GM21381 (cell line): ENCODE data around the gene SEMA3B.
A peak's percentile ranks its signal among the peaks of the same experiment; 100 is the strongest.
"Not testable (repeated sequence)": the region's sequence is repeated elsewhere in the genome, so short reads cannot be mapped to it uniquely, and the experiment has no call there.

Source experiments
- ATAC-seq: cut with Tn5 transposase; IDR thresholded peaks from one replicate; pipeline ENCODE4 v1.9.1; 2021; ENCODE audit warnings: mild to moderate bottlenecking, moderate library complexity; ENCODE audit not compliant: unreplicated experiment

The SEMA3B gene

DNA sequence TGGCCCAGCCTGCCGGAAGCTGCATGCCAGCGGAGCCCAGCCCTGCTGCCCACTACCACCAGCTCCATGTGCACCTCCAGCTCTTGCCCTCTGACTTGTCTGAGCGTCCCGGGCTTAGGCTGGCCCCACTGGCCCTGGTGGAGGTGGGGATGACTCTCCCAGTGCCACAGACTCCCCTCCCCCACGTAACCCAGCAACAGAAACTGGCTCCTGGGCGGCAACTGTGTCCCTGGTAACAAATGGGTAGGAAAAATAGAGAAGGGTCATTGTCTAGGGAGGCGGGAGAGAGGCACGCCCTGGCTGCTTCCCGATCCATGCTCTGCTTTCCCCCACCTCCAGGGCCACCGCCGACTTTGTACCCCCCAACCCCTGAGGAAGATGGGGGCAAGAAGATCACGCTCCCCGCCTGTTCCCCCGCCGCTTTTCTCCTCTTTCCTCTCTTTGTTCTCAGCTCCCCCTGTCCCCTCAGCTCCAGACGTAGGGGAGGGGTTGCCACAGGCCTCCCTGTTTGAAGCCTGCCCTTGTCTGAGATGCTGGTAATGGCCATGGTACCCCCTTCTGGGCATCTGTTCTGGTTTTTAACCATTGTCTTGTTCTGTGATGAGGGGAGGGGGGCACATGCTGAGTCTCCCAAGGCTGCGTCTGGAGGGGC is 10.8 kb upstream of the SEMA3B start:
- no peak for ATAC-seq

DNA sequence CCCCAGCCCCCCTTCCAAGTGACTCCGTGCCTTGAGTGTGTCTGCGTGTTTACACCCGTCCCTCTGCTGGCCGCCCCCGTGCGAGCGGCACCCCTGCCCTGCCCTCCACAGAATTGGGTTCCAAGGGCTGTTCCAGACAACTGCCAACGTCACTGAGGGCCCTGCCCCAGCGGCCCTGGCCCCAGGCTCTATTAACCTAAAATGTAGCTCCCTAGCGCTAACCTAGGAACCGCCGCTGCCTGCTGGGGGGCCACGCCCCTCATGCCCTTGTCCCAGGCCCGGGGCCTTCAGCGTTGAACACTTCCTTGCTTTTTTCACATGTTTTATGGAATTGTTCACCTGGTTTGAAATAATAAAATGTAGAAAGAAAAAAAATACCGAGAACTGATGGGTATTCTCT is 10.0 kb upstream of the SEMA3B start:
- no peak for ATAC-seq

DNA sequence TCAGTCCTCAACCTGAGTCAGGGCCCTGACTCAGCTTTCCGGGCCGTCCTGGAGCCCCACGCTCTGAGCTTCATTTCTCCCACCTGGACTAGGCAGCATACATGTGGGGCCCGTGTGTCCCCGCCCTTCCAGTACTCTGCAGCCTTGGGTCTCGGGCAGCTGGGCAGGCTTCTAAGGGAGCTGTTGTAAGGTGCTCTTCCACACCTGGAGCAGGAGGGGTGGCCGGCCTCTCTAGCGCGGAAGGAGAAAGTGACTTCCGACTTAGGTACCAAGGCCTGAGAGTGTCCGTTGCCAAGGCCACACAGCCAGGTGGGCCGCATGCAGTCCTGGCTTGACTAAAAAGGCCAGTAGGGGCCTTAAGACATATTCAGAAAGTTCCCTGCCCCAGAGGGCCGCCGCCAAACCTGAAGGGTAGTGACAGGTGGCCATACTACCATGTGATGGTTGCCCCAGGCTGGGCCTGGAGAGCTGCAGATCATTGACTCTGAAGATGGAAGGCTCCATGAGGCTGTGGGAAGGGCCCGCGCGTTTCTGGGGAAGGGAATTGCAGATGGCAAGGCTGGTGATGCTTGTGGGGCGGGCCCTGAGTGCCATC is 9.4 kb upstream of the SEMA3B start:
- peak; percentile 21 for ATAC-seq

DNA sequence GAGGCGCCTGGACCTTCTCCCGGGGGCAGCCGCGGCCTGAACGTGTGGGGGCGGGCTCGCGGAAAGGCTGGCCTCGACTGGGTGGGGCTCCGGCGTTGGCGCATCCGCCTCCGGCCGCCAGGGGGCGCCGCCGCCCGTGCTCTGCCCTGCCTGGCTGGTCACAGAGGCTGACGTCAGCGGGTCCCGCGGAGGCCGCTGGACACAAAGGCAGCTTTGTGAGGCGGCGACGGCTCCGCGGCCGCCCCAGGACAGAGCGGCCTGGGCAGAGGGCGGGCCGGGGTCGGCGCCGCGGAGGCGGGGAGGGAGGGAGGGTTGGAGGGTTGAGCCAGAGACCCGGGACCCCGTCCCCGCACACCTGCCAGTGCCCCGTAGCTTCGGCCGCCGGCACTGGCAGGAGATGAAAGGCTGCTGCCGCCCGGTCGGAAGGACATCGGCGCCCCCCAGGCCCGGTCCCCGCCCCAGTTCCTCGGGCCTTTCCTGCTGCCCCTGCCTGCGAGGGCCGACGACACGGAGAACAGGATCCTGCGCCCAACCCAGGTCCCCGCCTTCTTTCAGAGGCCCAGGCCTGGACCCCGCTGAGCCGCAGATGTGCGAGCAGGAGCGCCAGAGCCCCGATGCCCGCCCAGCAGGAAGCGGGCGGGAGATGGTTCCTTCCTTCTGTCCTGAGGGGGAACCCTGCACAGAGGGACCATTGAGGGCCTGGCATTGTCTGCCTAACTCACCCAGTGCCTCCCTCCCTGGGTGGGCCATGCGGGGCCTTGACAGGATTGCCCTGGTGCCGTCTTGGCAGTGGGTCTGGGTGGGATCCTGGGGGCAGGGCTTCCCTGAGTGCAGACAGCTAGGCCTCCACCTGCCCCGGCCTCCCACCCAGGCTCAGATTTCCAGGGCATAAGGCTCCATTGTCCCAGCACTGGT is 8.7 kb upstream of the SEMA3B start:
- ATAC-seq = peak; percentile 85

DNA sequence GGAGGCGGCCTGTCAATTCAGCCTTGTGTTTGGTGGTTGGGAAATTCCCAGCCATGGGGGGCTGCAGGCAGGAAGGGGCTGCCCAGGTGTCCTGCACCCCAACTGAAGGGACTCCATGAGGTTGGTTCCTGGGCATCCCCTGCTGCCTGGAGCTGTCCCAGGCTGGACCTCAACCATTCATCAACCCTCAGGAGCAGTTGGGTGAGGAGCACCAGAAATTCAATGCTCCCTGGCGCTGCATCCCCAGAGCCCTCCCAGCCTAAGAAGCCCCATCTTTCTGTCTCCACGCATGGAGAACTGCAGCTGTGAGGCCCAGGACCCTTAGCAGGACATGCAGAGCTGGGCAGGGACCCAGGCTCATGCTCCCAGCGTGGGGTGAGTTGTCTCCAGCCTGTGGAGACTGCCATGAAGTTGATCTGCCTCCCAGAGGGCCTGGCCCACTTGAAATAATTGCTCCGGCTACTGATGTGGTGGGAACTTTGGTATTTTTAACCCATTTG is 8.0 kb upstream of the SEMA3B start:
- ATAC-seq = no peak

DNA sequence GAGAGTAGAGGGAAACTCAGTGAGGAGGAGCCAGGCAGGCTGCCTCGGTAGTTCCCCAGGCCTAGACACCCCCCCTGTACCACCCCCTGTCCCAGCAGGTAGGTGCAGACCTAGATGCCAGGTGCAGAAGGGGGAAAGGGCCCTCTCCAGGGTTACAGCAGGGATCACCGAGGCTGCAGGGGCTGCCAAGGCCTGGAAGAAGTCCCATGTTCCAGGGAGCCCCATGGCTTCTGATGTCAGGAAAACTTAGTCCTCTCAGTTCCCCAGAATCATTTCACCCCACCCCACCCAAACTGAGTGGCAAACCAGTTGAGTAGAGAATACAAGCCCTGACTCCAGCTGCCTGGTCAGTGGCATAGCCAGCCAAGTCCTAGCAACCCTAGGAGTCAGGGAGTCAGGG is 7.4 kb upstream of the SEMA3B start:
- ATAC-seq = no peak

DNA sequence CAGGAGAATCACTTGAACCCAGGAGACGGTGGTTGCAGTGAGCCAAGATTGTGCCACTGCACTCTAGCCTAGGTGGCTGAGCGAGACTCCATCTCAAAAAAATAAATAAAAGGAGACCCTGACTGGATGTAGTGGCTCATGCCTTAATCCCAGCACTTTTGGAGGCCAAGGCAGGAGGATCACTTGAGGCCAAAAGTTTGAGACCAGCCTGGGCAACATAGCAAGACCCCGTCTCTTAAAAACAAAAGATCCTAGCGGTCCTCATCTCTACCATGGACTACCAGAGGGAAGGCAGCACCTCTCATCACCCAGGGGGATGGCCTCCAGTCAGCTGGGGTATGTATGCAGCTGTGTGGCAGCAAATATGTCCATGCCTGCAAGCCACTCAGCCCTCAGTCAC is 6.7 kb upstream of the SEMA3B start:
- not testable (repeated sequence) for ATAC-seq

DNA sequence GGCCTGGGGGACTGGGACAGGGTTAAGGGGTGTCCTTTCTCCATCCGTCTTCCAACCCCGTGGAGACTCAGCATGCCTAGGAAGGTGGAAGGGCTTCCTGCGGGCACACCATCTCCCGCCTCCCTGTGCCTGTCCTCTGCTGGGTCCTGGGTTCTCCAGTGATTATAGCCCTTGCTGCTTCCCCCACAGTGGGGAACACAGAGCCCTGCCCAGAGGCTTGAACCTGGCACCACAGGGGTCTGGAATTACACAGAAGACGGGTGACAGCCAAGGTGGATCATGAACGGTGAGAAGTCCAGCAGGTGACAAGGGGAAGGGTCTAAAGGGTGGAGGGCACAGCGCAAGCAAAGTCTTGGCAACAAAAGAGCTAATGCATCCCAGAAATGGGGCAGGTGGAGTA is 6.2 kb upstream of the SEMA3B start:
- ATAC-seq = no peak

DNA sequence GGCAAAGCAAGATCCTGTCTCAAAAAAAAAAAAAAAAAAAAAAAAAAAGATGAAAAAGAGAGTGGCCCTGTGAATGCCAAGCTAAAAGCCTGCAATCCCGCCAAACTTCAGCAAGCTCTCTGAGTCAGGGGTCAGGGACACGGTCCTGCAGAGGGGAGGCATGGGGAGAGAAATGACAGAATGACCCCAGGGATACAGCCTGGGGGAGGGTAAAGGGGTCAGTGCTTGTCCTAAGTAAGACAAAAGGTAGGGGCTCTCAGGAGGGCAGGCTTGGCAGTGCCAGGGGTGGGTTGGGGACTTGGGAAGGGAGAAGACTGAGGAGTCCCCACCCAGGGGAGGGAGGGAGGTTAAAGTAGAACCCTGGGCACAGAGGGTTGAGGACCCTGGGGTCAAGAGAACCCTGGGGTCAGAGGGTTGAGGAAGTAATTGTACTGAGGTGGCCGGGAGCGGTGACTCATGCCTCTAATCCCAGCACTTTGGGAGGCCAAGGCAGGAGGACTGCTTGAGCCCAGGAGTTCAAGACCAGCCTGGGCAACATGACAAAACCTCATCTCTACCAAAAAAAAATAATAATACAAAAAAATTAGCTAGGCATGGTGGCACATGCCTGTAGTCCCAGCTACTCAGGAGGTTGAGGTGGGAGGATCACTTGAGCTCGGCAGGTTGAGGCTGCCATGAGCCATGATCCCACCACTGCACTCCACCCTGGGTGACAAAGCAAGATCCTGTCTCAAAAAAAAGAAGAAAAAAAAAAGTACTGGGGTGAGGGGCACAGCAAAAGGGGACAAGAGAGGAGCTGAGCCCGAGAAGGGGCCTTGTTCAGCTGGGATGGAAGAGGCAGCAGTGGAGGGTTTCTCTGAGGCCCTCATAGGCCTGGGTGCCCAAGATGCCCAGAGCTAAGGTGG is 5.2 kb upstream of the SEMA3B start:
- ATAC-seq = no peak

DNA sequence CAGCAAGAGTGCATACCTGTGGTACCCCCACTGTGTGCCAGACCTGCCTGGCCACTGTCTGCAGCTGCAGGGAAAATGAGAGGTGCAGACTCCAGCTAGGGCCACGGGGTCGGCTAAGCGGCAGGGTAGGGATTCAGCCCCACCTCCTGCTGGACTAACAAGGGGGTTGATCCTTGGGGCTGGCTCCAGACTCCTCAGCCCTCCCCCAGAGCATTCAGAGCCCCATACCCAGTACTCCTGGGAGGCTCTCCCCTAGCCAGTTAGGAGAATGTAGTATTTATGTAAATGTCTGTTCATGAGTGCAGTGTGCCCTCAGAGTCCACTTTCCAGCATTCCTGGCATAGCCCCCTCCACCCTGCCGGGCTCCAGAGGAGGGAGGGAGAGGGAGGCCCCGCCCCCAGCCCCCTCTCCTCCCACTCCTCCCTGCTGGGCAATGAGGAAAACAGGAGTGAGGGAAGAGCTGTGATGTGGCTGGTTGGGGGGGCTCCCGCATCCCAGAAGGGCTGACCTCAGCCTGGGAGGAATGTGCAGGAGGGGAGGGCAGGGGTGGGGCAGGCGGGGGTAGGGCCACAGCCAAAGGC is 4.5 kb upstream of the SEMA3B start:
- ATAC-seq = no peak

DNA sequence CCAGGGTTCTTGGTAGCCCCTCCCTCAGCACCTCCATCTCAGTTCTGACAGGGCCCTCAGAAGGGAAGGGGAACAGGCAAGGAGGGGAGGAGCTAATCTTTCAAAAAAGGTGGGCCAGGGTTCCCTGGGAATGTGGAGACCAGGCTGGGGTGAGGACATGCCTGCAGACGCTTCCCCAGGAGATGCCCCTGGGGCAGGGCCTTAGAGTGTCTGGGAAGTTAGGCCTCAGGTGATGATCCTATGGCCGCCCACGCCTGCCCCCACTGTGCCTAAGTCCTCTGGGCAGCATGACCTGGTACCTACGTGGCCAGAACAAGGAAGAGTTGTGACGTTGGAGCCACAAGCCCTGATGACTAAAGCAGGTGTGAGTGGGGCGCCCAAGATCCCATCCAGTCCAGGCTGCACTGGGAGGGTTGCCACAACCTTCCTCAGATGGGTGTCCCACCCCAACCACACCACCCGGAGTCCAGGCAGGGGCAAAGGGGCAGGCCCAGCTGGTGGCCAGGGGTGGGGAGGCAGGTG is 3.9 kb upstream of the SEMA3B start:
- no peak for ATAC-seq

DNA sequence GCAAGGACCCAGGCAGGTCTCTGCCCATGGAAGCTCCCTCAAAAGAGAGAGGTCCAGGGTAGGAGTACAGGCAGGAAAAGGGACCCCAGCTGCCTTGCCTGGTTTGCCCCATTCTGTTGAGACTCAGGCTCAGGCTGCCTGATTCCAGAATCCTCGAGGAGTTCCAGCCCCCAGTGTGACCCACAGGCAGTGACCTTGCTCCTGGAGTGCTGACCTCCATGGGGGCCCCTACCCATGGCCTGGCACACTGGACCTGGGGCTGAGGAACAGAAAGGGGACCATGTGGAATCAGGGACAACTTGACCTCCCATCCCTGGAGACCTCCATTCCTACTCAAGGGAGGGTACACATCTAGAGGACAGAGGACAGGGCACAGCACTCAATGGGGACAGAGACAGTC is 3.4 kb upstream of the SEMA3B start:
- no peak for ATAC-seq

DNA sequence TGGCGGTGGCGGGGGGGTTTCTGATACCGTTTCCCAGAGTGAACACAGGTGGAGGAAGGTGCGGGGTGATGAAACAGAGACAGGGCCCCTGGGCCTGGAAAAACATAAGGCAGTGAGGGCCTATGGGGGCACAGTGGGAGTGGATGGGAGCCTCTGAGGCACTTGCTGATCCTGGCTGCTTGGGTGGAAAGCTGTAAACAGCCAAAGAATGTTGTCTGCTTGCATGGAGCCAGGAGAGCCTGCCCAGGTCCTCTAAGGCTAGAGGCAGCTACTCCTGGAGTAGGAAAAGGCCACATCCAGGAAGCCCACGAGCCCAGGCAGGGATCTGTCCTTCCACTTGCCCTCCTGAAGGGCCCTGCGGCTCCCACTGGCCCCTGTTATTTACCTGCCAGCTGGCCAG is 2.9 kb upstream of the SEMA3B start:
- ATAC-seq = no peak

DNA sequence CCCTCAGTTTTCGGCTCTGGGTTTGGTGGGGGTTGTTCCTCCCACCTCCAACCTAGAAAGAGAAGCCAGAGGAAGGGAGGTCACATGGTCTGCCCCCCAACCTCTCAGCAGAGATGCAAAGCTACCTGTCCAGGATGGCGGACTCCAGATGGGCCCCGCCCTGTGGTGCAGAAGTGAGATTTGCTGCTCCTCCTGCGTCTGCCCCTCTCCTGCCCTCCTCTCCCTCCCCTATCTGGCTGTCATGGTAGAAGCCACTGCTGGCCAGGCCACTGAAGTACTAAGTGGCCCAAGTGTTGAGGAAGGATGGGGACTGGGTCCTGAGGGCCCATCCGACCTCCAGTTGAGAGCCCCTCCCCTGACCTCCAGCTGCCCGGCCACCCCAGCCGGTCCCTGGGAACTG is 2.1 kb upstream of the SEMA3B start:
- no peak for ATAC-seq

DNA sequence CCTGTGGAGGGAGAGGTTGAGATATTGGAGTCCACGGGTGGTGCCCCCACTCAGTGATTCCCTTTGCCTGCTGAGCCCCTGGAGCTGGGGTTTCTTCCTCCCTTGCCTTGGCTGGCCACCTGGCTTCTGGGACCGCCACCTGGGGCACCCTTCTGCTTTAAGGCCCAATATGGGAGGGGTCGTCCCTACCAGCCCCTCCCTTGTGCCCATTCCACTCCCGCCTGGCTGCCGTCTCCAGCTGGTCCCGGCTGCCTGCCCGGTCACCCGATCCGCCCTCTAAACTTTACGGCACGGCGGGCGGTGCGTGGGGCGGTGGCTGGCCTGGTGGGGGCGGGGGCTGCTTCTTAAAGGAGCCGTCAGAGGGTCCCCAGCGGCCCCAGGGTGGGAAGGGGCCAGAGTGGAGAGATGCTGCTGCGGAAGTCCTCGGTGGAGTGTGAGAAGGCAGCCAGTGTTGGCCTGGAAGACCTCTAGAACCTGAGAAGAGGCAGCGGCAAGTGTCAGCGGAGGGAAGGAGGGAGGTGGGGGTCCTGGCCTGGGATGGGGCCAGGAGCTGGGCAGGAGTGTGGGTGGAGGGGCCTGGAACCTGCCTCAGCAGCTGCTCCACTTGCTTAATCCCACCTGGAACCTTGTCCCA is 1.6 kb upstream of the SEMA3B start:
- ATAC-seq = no peak

DNA sequence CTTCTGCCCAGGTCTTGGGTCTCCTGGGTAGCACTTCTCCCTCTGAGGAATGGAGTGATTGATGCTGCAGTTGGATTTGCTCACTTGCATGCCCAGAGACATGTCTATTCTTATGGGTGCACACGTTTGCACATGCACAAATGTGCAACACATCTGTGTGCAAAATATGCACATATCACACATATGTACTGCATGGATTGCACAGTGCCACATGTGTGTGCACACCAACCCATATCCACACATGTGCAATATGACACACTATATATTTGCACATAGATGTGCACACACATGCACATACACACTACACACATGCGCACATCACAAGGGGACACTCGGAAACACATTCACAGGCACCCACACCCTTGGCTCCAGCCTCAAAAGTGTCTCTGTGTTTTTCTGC is 671 bp upstream of the SEMA3B start:
- no peak for ATAC-seq

DNA sequence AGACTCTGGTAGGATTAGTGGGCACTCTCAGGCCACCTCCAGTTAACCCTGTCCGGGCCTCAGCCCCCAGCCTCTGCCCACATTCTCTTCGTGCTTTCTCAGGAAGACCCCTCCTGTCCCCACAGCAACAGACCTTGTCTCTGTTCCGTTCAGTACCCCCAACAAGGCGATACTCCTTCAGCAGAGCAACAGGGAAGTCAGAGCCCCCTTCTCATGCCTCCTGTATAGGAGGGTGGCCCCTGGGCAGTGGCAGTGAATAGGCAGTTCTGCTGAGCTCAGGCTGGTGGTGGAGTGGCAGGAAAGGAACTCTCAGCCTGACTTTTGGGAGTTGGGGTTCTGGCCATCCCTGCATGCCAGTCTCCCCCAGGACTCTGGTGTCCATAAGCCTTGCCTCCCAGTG is 513 bp downstream of the SEMA3B start:
- no peak for ATAC-seq

DNA sequence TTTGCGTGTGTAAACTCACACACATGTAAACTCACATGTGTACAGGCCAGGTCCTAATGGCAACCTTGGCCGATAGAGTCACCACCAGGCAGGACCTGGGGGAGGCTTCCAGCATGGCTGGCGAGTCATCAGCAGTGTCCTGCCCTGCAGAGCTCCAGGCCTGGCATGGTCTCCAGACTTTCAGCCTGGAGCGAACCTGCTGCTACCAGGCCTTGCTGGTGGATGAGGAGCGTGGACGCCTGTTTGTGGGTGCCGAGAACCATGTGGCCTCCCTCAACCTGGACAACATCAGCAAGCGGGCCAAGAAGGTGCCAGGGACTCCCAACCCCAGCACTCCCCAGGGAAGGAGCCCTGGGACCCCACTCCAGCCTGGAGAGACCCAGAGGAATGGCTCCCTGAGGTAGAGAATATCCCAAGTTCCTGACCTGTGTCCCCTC is 1.0 kb downstream of the SEMA3B start:
- no peak for ATAC-seq

DNA sequence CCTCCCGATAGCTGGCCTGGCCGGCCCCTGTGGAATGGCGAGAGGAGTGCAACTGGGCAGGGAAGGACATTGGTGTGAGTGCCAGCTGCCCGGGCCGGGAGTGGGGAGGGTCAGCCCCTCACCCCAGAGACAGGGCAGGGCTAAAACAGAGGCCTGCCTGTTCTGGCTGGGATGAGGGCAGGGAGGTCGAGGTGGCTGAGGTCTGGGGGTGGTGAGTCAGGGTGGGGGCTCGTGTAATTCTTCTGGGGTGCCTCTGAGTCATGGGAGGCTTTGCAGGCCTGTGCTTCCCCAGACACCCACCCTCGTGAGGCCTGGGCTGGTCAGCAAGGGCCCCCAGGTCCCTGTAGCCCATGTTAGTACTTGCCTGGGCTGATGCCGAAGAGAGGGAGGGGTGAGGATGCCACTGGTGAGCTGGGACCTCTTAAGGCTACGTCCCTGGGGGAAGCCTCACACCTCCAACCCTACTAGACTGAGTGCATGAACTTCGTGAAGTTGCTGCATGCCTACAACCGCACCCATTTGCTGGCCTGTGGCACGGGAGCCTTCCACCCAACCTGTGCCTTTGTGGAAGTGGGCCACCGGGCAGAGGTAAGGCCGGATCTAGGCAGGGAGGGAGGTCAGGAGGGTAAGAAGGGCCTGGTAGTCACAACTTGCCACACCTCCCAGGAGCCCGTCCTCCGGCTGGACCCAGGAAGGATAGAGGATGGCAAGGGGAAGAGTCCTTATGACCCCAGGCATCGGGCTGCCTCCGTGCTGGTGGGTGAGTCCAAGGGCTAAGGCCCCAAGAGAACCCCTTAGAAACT is 1.7 kb downstream of the SEMA3B start:
- no peak for ATAC-seq
